HG03457 (cell line): ENCODE results near the gene CHKB.

ENCODE experiments used
- ATAC-seq: cut with Tn5 transposase; IDR thresholded peaks from one replicate; pipeline ENCODE4 v1.9.1; 2021; ENCODE audit warnings: moderate number of reproducible peaks; ENCODE audit not compliant: unreplicated experiment

The CHKB gene

DNA sequence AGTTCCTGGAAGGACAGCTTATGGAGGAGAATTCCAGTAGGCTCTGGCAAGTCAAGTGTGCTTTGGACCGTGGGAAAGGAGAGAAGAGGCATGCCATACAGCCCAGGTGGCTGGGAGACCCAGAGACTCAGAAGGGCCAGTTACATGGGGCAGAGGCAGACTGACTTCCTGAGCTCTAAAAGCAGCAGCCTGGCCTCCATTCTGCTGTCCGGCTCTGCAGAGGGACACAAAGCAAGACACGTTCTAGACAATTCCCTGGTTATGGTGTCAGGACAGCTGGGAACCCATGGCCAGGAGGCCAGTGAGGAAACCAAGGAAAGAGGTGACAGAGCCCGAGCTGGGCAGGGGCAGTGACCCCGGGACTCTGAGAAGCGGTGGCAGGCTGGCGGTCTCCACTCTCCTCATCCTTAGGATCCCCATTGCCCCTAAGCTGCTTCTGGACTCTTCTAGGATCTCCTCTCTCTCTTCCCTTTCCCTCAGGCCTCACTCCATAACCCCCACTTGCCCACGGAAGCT lies 7.2 kb downstream of the CHKB start:
- ATAC-seq: no peak

DNA sequence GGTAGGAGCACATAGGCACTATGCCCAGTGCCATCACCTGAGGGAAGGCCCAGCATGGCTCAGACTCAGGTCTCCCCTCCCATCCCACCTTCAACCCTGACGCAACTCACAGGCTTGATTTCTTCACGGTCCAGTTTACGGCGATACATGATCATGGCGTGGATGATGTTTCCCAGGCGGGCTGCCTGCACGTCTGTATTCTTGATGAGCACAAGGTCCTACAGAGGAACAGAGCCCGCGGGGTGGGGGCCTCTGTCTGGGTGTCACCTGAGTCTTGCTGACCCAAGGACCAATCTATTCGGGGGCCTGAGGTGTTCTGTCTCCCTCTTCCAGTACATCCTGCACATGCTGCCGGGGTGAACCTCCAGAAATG lies 8.3 kb downstream of the CHKB start:
- ATAC-seq: no peak

DNA sequence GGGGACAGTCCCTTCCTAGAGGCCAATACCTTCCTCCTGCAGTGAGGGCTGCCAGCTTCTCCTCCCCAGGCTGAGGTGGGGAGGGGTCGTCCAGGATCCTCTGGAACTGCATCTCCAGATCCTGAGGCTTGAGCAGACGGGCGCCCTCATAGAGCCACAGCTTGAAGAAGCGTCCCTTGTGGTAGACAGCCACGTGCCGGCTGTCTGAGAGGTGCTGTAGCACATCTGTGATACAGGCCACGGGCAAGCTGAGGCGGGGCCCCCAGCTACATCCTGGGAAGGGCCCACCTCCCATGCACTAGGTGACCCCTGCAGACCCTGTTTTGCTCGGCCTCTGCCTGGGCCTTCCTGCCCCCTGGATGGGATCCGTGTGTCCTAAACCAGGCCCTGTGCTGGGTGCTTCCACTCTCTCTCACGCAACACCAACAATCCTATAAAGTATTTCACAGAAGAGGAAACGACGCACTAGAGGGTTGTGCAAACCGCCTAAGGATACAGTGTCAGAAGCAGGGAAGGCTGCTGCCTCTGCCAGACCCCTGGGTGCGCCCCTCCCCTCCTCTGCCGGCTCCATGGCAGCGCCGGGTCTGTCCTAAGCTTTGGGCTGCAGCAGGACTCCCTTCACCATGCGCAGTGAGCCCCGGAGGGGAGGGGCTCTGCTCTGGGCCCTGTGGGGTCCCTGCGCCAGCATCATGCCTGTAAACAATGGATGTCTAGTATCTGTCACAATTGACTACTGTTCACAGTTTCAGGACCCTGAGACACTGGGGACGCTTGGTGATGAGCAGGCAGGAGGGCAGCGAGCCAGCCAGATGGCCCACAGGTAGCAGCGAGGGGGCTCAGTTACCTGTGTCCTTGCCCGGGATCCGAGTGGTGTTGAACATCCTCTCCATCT lies 8.9 kb downstream of the CHKB start:
- ATAC-seq: no peak

DNA sequence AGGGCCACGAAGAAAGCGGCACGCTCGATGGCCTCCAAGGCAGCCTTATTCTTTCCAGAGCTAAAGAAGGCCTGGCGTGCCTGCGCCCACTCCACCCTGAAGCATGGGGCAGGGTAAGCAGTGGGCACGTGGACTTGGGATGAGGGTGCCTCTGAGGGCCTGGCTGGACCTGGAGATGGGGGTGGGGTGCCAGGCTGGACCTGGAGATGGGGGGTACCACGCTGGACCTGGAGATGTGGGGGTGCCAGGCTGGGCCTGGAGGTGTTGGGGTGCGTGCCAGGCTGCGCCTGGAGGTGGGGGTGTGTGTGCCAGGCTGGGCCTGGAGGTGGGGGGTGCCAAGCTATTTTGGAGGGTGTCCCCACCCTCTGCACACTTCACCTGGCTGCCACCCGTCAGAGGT lies 9.7 kb downstream of the CHKB start:
- ATAC-seq: no peak

DNA sequence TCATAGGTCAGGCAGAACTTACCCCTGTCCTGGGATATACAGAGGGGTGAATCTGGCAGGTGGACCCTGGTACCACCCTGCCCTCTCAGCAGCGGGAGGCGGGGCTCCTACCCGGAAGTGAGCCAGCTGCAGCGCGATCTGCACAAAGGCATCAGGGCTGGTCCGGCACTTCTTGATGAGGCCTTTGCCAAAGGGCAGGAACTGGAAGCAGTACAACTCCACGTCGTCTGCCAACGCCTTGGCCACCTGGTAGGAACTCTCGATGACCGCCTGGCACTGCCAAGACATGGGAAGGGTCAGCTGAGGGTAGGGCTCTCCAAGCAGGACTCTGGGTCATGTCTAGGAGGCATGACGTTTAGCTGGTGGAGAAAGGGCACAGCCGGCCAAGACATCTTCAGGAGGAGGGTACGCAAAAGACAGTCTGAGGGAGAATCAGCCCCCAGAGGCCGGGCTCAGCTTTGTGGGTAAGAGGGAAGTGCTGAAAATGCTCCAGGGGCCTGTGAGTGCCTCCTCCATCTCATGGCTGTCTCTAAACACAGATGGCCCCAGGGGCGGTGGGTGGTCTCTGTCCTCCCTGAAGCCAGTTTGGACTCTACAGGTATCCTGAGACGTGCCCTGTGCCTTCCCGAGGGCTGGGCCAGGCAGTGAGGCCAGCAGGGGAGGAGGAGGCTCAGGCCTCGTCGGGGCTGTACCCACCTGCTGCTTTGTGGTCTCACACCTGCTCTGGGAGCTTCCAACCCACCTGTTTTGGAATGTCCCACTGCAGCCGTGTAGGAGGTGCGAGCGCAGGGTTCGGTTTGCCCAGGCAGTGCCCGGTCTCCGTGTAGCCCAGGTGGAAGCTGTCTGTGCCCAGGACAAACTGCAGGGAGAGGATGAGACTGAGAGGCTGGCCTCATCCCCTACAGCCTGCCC lies 11.1 kb downstream of the CHKB start:
- no peak for ATAC-seq

- no peak for ATAC-seq
Measured at GRCh38 chr22:50570861-50571260, 11.8 kb downstream of the CHKB start.

GRCh38 chr22:50569896-50570535 lies 12.6 kb downstream of the CHKB start:
- ATAC-seq: no peak

GRCh38 chr22:50569041-50569459 lies 13.6 kb downstream of the CHKB start:
- ATAC-seq: no peak

DNA sequence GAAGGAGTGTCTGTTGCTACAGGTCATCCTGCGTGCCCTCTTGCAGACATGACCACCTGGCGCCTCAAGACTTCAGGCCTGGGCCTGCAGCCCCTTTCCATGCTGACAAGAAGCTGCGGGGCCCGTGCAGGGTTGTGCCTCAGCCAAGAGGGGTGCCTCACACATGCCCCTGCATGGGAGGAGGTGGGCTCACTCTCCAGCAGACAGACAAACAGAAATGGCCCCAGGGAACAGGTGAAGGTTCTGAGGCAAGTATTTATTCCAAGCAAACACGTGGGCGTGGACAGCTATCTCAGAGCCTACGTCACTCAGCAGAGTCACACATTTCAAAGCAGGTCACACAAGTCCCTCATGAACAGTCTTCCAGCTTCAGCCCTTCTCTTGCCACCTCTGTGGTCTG lies 14.0 kb downstream of the CHKB start:
- no peak for ATAC-seq

DNA sequence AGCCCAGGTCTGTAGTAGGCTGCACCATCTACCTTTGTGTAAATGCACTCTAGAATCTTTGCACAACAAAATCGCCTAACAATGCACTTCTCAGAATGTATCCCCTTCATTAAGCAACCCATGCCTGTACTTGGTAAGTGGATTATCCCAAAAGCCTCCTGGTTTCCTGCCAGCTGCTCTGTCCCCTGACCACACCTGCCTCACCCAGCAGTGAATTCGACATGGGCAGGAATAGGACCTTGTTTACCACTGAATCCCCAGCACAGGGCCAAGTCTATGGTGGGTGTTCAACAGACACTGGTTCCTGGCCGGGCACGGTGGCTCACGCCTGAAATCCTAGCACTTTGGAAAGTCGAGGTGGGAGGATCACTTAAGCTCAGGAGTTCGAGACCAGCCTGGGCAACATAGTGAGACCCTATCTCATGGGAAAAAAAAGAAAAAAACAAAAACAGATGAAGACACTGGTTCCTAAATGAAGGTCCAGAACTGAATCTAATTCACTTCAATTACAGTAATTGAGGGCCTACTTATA lies 14.9 kb downstream of the CHKB start:
- no peak for ATAC-seq

GRCh38 chr22:50564289-50564688 lies 18.4 kb downstream of the CHKB start:
- ATAC-seq: no peak

DNA sequence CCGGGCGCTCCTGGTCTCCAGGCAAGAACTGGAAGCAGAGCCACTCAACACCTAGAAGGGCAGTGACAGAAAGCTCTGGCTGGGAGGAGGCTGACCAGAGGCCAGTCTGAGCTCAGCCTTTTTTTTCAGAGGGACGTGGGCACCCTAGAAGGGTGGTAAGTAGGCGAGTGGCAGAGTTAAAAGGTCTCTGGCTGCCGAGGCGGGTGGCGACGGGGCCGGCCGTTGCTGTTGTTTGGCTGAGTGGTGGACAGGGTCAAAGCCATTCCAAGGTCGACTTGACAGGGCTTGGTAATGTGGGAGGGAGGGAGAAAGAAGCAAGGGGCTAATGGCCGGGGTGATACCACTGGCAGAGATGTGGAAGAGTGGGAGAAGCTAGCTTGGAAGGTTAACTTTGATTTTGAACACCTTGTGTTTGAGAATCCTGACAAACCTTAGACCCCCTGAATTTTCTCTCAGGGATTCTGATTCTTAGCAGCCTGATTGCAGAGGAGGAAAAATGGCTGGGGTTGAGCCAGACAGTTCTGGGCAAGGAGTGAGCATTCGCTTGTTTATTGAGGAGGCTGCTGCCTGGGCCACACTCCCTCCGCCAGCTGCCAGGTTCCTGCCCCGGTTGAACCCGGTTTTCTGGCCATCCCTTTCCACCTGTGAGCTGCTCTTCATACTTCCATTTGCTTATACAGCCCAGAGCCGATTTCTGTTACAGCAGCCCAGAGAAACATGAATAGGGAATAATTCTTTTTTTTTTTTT lies 19.1 kb downstream of the CHKB start:
- no peak for ATAC-seq

DNA sequence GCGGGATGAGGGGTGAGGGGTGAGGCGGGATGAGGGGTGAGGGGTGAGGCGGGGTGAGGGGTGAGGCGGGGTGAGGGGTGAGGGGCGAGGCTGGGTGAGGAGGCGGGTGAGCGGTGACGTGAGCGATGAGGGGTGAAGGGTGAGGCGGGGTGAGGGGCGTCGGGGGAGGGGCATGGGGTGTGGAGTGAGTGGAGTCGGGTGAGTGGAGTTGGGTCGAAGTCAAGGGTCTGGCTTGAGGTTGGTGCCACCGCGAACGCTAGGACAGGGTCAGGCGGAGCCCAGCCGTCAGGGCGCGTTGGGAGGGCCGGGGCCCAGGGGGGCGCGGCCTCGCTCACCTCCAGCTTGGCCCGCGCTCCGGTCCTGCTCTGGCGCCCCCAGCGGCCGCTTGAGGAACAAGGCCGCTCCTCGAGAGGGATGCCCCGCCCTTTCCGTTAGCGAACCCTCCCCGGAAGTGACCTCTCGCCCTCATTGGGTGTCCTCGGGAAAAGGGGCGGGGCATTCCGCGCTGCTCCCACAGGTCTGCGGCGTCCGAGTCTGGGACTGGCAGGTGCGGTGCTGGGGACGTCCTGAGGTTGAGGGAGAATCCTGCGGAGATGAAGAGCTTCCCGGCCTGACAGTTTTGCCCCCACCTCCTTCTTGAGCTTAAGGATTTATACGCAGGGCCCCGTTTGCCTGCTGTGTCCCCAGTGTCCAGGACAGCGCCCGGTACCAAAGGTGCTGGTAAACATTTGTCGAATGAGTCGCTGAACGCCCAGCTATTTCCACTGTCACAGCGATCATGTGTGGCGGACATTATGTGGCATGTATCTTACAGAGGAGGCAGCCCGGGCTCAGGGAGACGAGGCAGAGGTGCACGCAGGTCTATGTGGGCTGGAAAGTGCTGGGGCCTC lies 19.9 kb downstream of the CHKB start, which contains the start of gene SYCE3:
Gene SYCE3, minus strand, starts transcription at position 397 of the 890 bp plus-strand sequence. CDS start 6,514 bp downstream, outside the sequence.
- ATAC-seq: peak; percentile 59

DNA sequence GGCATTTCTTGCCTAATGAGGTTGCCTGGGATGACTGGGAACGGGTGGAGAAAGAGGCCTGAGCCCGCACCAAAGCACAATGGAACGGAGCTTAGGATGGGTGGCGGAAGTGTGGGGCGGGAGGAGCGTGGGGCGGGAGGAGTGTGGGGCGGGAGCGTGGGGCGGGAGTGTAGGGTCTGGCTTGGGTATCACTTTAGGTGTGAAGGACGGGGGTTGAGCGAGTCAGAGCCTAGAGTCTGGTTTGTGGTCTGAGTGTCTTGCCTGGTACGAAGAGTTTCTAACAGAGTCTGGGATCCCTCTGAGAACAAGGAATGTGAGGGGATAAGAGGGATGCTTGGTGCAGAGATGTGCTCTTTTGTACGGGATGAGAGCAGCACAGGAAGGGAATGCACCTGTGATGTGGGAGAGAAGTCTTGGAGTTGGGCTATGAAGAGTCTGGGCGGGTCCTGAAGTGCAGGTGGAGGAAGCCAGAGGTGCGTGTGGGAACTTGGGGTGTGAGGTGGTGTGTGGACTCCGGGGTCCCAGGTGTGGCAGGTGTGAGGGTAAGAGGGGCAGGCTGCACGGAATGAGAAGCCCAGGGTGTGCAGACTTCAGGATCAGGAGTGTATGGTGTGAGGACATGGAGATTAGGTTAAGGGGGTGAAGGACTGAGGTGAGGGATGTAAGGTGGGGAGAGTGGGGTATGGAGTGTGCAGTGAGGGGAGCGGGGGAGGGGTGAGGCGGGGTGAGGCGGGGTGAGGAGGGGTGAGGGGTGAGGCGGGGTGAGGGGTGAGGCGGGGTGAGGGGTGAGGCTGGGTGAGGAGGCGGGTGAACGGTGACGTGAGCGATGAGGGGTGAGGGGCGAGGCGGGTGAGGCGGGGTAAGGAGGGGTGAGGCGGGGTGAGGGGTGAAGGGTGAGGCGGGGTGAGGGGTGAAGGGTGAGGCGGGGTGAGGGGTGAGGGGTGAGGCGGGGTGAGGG lies 21.0 kb downstream of the CHKB start:
- no peak for ATAC-seq

DNA sequence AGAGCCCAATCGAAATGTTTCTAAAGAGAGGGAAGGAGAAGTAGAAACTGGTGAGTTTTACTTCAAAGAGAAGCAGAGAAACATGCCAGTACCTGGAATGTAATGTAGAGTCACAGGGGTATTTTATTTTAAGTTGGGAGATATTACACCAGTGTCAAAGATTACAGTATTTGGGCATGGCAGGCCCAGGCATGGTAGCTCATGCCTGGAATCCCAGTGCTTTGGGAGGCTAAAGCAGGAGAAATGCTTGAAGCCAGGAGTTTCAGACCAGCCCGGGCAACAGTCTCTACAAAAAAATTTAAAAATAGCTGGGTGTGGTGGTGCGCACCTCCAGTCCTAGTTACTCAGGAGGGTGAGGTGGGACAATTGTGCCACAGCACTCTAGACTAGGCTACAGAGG lies 22.6 kb downstream of the CHKB start:
- ATAC-seq: no peak

DNA sequence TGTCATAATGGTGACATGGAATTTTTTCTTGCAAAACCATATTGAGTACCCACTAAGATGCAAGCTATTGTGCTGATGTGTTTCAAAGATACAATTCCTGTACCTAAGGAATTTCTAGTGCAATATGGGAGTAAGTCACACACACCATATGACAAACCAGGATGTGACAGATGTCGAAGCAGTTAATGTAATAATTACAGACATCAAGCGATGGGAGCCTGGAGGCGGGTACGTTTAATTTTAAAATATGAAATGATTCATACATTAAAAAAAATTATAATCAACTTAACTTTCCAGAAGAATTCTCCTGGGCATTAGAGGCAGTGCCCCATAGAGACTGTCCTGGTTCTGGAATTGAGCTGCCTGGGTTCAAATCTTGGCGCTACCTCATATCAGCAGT lies 25.9 kb downstream of the CHKB start:
- no peak for ATAC-seq

- ATAC-seq: no peak
Measured at GRCh38 chr22:50553310-50553709, 29.3 kb downstream of the CHKB start.

DNA sequence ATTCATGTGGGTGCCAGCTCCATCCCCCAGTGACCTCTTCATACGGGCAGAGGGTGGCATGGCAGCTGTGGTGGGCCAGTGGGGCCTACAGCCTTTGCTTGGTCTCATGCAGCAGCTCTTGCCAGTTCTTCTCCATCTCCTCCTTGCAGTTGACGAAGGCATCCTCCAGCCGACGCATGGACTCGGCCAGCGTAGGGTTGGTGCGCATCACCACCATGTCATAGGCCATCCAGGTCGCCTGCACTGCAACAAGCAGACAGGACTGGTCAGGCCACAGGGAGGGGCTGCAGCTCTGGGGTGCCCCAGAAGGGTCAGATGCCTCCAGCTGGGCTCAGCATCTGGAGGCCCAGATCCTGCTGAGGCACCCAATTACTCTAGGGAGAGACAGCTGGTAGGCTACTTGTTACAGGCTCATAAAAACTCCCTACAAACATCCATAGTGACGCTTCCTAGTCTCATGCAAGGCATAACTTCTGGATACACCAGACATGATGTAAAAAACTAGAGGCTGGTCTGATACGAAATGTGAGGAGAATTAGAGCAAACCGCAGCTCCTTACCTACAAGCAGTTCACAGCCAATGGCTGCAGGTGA lies 31.4 kb downstream of the CHKB start:
- ATAC-seq: no peak
